ENCODE data around the gene PNPLA8.

Gene PNPLA8

GRCh38 chr7:108450160-108450559 is 75.8 kb downstream of the PNPLA8 start:
- DNase-seq (ENCODE audit: low read depth in 1 of 2, low spot score in 1 of 2) = no peak
- peaks cover 27% of the 10 kb centered on the region for H3K27me3 ChIP-seq (ENCODE audit: insufficient read depth, poor library complexity, severe bottlenecking)
- no peak for TF ChIP-seq REST (IDR thresholded peaks at IDR 0.05; ENCODE audit: insufficient replicate concordance, low read depth)
- no peak for TF ChIP-seq GABPA (IDR thresholded peaks at IDR 0.05; ENCODE audit: low read depth)
- TF ChIP-seq POLR2AphosphoS5 (IDR thresholded peaks at IDR 0.05; ENCODE audit: low read depth) = no peak
- TF ChIP-seq CTCF (IDR thresholded peaks at IDR 0.05; ENCODE audit: insufficient read depth, low read length) = no peak
- TF ChIP-seq SPI1 (IDR thresholded peaks at IDR 0.05; ENCODE audit: borderline replicate concordance, low read depth) = no peak
- no peak overlapping the region for H3K27ac ChIP-seq (replicated peaks)
- no peak overlapping the region for H3K4me3 ChIP-seq (replicated peaks; ENCODE audit: insufficient read depth, low read length)

GRCh38 chr7:108449521-108449920 is 76.4 kb downstream of the PNPLA8 start:
- DNase-seq (ENCODE audit: low read depth in 1 of 2, low spot score in 1 of 2) = no peak
- TF ChIP-seq REST (IDR thresholded peaks at IDR 0.05; ENCODE audit: insufficient replicate concordance, low read depth) = no peak
- no peak for TF ChIP-seq GABPA (IDR thresholded peaks at IDR 0.05; ENCODE audit: low read depth)
- no peak for TF ChIP-seq CTCF (IDR thresholded peaks at IDR 0.05; ENCODE audit: insufficient read depth, low read length)
- no peak for TF ChIP-seq POLR2AphosphoS5 (IDR thresholded peaks at IDR 0.05; ENCODE audit: low read depth)
- TF ChIP-seq SPI1 (IDR thresholded peaks at IDR 0.05; ENCODE audit: borderline replicate concordance, low read depth) = no peak
- H3K27ac ChIP-seq (replicated peaks) = no peak overlapping the region
- H3K4me3 ChIP-seq (replicated peaks; ENCODE audit: insufficient read depth, low read length) = no peak overlapping the region
- peaks cover 20% of the 10 kb centered on the region for H3K27me3 ChIP-seq (ENCODE audit: insufficient read depth, poor library complexity, severe bottlenecking)

- TF ChIP-seq SPI1 (IDR thresholded peaks at IDR 0.05; ENCODE audit: borderline replicate concordance, low read depth) (no peak), CTCF (IDR thresholded peaks at IDR 0.05; ENCODE audit: insufficient read depth, low read length) (no peak), GABPA (IDR thresholded peaks at IDR 0.05; ENCODE audit: low read depth) (no peak), POLR2AphosphoS5 (IDR thresholded peaks at IDR 0.05; ENCODE audit: low read depth) (no peak), REST (IDR thresholded peaks at IDR 0.05; ENCODE audit: insufficient replicate concordance, low read depth) (no peak)
- Histone ChIP-seq H3K4me3 (replicated peaks; ENCODE audit: insufficient read depth, low read length) (no peak overlapping the region), H3K27ac (replicated peaks) (no peak overlapping the region), H3K27me3 (ENCODE audit: insufficient read depth, poor library complexity, severe bottlenecking) (peaks cover 14% of the 10 kb centered on the region)
- no peak for DNase-seq (ENCODE audit: low read depth in 1 of 2, low spot score in 1 of 2)
Observed at GRCh38 chr7:108448584-108449505, 77.1 kb downstream of the PNPLA8 start.
